ENCODE measurements around the gene VAT1L. TPM values are rescaled to one million over a fixed set of nuclear protein-coding genes. Genes with fewer than 3 reads are reported as not detected.

Gene VAT1L
- total RNA-seq, 1 experiment from 2014 or later = 33.8 TPM

DNA sequence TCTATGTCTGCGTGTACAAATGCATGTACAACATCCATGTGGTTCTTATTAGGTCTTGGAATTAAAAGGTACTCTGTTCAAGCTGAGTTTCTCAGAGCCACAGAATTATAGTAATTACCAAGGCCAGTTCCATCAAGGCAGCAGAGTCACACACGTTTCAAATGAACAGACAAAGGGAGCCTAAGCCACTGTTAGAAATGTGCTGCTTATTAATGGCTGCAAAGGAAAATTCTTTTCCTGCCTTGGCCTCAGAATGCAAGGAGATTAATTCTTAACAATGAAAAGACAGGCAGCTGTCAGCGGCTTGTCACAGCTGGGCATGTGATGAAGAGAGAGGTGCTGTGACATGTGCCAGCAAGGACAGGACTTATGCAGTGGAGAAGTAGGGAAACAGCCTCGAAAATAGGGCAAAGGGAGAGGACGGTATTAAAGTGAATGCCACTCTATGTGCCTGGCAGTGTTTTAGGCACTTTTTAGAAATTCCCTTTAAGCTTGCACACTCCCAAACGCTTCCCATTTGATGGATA lies 133.9 kb downstream of the VAT1L start:
- no peaks in the 10 kb centered on the region for H3K79me1 ChIP-seq (ENCODE audit: insufficient read depth, low read depth, low read length, poor library complexity, severe bottlenecking)
- no peak for DNase-seq
- H2BK15ac ChIP-seq (ENCODE audit: low read depth, low read length) = no peak overlapping the region
- no CpG with 5 or more reads among the region's 6 CpGs for WGBS (ENCODE audit: extremely low coverage, insufficient read length, low lambda C conversion rate)
- H4K91ac ChIP-seq (ENCODE audit: insufficient read length, low read depth, low read length) = no peak overlapping the region
- no peak overlapping the region for H3K4ac ChIP-seq (ENCODE audit: low read depth, low read length)
- no peaks in the 10 kb centered on the region for H4K20me1 ChIP-seq (ENCODE audit: control insufficient read depth, insufficient read depth, insufficient read length)
- Mint-ChIP-seq H3K36me3 (ENCODE audit: insufficient read depth in 1 of 3, low read depth in 3 of 3) (peaks cover 0 to 5% (median 2%) of the 10 kb centered on the region in 3 experiments; a peak in 2 of 7 replicates), H3K4me1 (peaks cover 33 to 34% of the 10 kb centered on the region in 2 experiments), H3K9me3 (no peaks in the 10 kb centered on the region), H3K27ac (no peak overlapping the region), H3K4me3 (no peak overlapping the region), H3K27me3 (ENCODE audit: low read depth) (no peaks in the 10 kb centered on the region)
- H3K56ac ChIP-seq (ENCODE audit: insufficient read length, low read depth, low read length) = no peak overlapping the region
- H2BK12ac ChIP-seq (ENCODE audit: insufficient read length, low read depth, low read length) = no peak overlapping the region
- H4K8ac ChIP-seq (replicated peaks; ENCODE audit: insufficient read length, low read depth, low read length) = no peak overlapping the region
- no peak overlapping the region for H3K18ac ChIP-seq (ENCODE audit: insufficient read length, low read depth, low read length)
- no peak overlapping the region for H2BK20ac ChIP-seq (ENCODE audit: low read depth, low read length, poor library complexity, severe bottlenecking)
- no peak overlapping the region for H2AK5ac ChIP-seq (ENCODE audit: insufficient read length, low read length)
- H2AFZ ChIP-seq (ENCODE audit: low read length) = no peak overlapping the region
- H4K5ac ChIP-seq (ENCODE audit: insufficient read length, low read depth, low read length) = no peak overlapping the region
- no peak overlapping the region for H3K9ac ChIP-seq (ENCODE audit: extremely low read depth, insufficient read length, low read length)
- no peaks in the 10 kb centered on the region for H3K27me3 ChIP-seq (ENCODE audit: insufficient read depth, low read length)
- H2BK120ac ChIP-seq (ENCODE audit: low read depth, low read length, poor library complexity, severe bottlenecking) = no peak overlapping the region
- H3K4me2 ChIP-seq (ENCODE audit: insufficient read depth, insufficient read length, low read length) = no peak overlapping the region
- no peaks in the 10 kb centered on the region for H3K9me3 ChIP-seq (ENCODE audit: control insufficient read depth, low read depth, low read length)
- H3K14ac ChIP-seq (ENCODE audit: insufficient read depth, low read length) = no peak overlapping the region
- H3K23me2 ChIP-seq (ENCODE audit: insufficient read length, low read depth, low read length, poor library complexity, severe bottlenecking) = peaks cover 2% of the 10 kb centered on the region
- no peak overlapping the region for H2BK5ac ChIP-seq (ENCODE audit: insufficient read length, low read length)
- no peak overlapping the region for H3K23ac ChIP-seq (ENCODE audit: insufficient read length, low read depth, low read length)
- peaks cover 6% of the 10 kb centered on the region; the same call in 1 of the 2 replicates for H3K4me1 ChIP-seq (ENCODE audit: insufficient read depth, low read length)
- no peaks in the 10 kb centered on the region for H3K79me2 ChIP-seq (ENCODE audit: insufficient read depth, low read length)
- TF ChIP-seq, protein P1, sequence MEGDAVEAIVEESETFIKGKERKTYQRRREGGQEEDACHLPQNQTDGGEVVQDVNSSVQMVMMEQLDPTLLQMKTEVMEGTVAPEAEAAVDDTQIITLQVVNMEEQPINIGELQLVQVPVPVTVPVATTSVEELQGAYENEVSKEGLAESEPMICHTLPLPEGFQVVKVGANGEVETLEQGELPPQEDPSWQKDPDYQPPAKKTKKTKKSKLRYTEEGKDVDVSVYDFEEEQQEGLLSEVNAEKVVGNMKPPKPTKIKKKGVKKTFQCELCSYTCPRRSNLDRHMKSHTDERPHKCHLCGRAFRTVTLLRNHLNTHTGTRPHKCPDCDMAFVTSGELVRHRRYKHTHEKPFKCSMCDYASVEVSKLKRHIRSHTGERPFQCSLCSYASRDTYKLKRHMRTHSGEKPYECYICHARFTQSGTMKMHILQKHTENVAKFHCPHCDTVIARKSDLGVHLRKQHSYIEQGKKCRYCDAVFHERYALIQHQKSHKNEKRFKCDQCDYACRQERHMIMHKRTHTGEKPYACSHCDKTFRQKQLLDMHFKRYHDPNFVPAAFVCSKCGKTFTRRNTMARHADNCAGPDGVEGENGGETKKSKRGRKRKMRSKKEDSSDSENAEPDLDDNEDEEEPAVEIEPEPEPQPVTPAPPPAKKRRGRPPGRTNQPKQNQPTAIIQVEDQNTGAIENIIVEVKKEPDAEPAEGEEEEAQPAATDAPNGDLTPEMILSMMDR (conservative IDR thresholded peaks at IDR 0.05) = no peak
- no peak overlapping the region for H3K27ac ChIP-seq (ENCODE audit: insufficient read length, low read depth, low read length)
- no peak overlapping the region for H3T11ph ChIP-seq (ENCODE audit: low read length)

All from H9 (cell line).